Measurements from ENCODE around the gene SORCS1. TPM values are rescaled to one million over a fixed set of nuclear protein-coding genes. Genes with fewer than 3 reads are reported as not detected.

Gene SORCS1
- total and polyA plus RNA-seq, 2 of the 13 experiments (the other 11 are each of a cell fraction or from before 2014, with no cell fraction given) = not detected

DNA sequence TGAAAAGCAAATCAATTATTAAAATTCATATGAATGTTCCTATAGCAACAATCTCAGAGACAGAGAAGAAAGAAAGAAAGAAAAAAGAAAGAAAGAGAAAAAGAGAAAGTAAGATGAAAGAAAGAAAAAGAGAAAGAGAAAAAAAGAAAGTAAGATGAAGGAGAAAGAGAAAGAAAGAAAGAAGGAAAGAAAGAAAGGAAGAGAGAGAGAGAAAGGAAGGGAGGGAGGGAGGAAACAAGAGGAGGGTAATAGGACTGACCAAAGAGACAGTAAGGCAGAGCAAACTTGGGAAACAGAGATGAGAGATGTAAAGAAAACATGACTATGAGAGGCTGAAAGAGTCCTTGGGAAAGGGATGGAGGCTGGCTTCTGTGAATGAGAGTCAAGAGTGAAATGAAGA is 458.4 kb downstream of the SORCS1 start:
- H3K9me3 ChIP-seq (ENCODE audit: low read length) = no peaks in the 10 kb centered on the region
- ATAC-seq (no peak), FAIRE-seq (no peak), DNase-seq (ENCODE audit: low spot score) (no peak)
- in situ Hi-C loops (cut with HindIII; ENCODE audit: extremely low pct_ligation_motif_present, low pct_unique_long_range_greater_than_20kb) (no loop called here), intact Hi-C loops (cut with micrococcal nuclease; ENCODE audit: unreplicated experiment) (no loop called here)
- no peaks in the 10 kb centered on the region for H4K20me1 ChIP-seq (ENCODE audit: insufficient read depth, low read length)
- H3K79me2 ChIP-seq (ENCODE audit: insufficient read depth, low read length) = no peaks in the 10 kb centered on the region
- ChIA-PET CTCF (ENCODE audit: low intra/inter-chr PET ratio, low total read pairs) (no interaction called here), POLR2A (no interaction called here)
- no peak overlapping the region for H3K9ac ChIP-seq (ENCODE audit: insufficient read depth, low read depth, low read length)
- no peaks in the 10 kb centered on the region for H3K36me3 ChIP-seq (replicated peaks in 1 of 2; ENCODE audit: control insufficient read depth in 1 of 2, insufficient read depth in 2 of 2, low read length in 2 of 2)
- no peak overlapping the region for H2AFZ ChIP-seq (ENCODE audit: low read length)
- H3K4me3 ChIP-seq (replicated peaks in 1 of 3; ENCODE audit: insufficient read depth in 1 of 3, low read depth in 2 of 3, low read length in 3 of 3) = no peak overlapping the region
- no peak for TF ChIP-seq ZKSCAN8 (CRISPR knock-in tag; IDR thresholded peaks at IDR 0.05; ENCODE audit: borderline replicate concordance)
- no peak for TF ChIP-seq ZNF83 (CRISPR knock-in tag; IDR thresholded peaks at IDR 0.05; ENCODE audit: borderline replicate concordance)
- no peak for TF ChIP-seq ZNF598 (CRISPR knock-in tag; IDR thresholded peaks at IDR 0.05; ENCODE audit: borderline replicate concordance)
- TF ChIP-seq FOXK1 (CRISPR knock-in tag; IDR thresholded peaks at IDR 0.05; ENCODE audit: borderline replicate concordance, low read depth) = no peak
- no peak for TF ChIP-seq CREB1 (IDR thresholded peaks at IDR 0.05)
- TF ChIP-seq CREB1 (CRISPR knock-in tag; IDR thresholded peaks at IDR 0.05) = no peak
- TF ChIP-seq ZNF10 (CRISPR knock-in tag; IDR thresholded peaks at IDR 0.05; ENCODE audit: borderline replicate concordance, low read depth) = no peak
- no peak for TF ChIP-seq DNMT1 (CRISPR knock-in tag; IDR thresholded peaks at IDR 0.05)
- no peak for TF ChIP-seq ZNF350 (CRISPR knock-in tag; IDR thresholded peaks at IDR 0.05; ENCODE audit: borderline replicate concordance, low read depth)
- no peak for TF ChIP-seq NCOA5 (CRISPR knock-in tag; IDR thresholded peaks at IDR 0.05)
- TF ChIP-seq, protein P1, sequence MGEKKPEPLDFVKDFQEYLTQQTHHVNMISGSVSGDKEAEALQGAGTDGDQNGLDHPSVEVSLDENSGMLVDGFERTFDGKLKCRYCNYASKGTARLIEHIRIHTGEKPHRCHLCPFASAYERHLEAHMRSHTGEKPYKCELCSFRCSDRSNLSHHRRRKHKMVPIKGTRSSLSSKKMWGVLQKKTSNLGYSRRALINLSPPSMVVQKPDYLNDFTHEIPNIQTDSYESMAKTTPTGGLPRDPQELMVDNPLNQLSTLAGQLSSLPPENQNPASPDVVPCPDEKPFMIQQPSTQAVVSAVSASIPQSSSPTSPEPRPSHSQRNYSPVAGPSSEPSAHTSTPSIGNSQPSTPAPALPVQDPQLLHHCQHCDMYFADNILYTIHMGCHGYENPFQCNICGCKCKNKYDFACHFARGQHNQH (CRISPR knock-in tag; IDR thresholded peaks at IDR 0.05) = no peak
- TF ChIP-seq ZNF720 (CRISPR knock-in tag; IDR thresholded peaks at IDR 0.05) = no peak
- TF ChIP-seq, protein P2, sequence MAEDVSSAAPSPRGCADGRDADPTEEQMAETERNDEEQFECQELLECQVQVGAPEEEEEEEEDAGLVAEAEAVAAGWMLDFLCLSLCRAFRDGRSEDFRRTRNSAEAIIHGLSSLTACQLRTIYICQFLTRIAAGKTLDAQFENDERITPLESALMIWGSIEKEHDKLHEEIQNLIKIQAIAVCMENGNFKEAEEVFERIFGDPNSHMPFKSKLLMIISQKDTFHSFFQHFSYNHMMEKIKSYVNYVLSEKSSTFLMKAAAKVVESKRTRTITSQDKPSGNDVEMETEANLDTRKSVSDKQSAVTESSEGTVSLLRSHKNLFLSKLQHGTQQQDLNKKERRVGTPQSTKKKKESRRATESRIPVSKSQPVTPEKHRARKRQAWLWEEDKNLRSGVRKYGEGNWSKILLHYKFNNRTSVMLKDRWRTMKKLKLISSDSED (CRISPR knock-in tag; IDR thresholded peaks at IDR 0.05) = no peak
- no peaks in the 10 kb centered on the region for H3K27me3 ChIP-seq (ENCODE audit: control insufficient read depth in 1 of 2, insufficient read depth in 2 of 2, low read length in 2 of 2)
- no TSS peak for BruUV-seq (replicated peaks)
- H3K4me1 ChIP-seq (ENCODE audit: insufficient read depth, low read length) = no peaks in the 10 kb centered on the region
- no peak overlapping the region for H3K27ac ChIP-seq (ENCODE audit: extremely low read length, insufficient read depth, low read length)
- H3K4me2 ChIP-seq (ENCODE audit: low read depth, low read length) = no peak overlapping the region

Data from HepG2 (cell line).